Measurements from ENCODE around the gene FOXF1. TPM values are rescaled to one million over a fixed set of nuclear protein-coding genes. Genes with fewer than 3 reads are reported as not detected.

Gene FOXF1
- total RNA-seq, 2 donors from 2014 or later, result not detected

DNA sequence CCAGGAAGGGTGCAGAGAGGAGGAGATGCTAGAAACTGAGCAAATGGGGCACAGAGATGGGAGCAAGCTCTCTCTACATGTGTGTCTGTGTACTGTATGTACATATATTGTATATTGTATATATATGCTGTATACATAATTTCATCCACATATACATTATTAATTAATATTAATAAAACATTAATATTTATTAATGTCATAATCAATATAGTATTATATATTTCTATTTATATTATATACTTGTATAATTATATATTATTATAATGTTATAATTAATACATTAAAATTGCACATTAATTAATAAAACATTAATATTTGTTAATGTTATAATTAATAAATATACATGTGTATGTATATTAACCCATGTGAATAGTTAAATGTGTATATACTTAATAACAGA lies 31.5 kb upstream of the FOXF1 start:
- no peak overlapping the region for H3K4me3 Mint-ChIP-seq
- no peaks in the 10 kb centered on the region for H3K36me3 Mint-ChIP-seq (ENCODE audit: low read depth)
- no peaks in the 10 kb centered on the region for H3K9me3 Mint-ChIP-seq
- Histone ChIP-seq H3K9me3 (ENCODE audit: control insufficient read depth, low read length) (no peaks in the 10 kb centered on the region), H3K27me3 (ENCODE audit: control insufficient read depth, insufficient read depth, low read length, poor library complexity, severe bottlenecking) (peaks cover 39% of the 10 kb centered on the region), H3K36me3 (ENCODE audit: control insufficient read depth, insufficient read depth, low read length) (no peaks in the 10 kb centered on the region), H3K27ac (ENCODE audit: low read depth, low read length) (no peak overlapping the region), H3K9ac (ENCODE audit: extremely low read depth, low read length, poor library complexity, severe bottlenecking) (no peak overlapping the region), H3K4me3 (ENCODE audit: low read length) (no peak overlapping the region), H3K4me1 (ENCODE audit: control insufficient read depth, insufficient read depth, low read length) (no peaks in the 10 kb centered on the region)
- no peak for DNase-seq
- peaks cover 44% of the 10 kb centered on the region for H3K27me3 Mint-ChIP-seq (ENCODE audit: insufficient read depth)
- H3K27ac Mint-ChIP-seq, result no peak overlapping the region
- TF ChIP-seq, protein P1, sequence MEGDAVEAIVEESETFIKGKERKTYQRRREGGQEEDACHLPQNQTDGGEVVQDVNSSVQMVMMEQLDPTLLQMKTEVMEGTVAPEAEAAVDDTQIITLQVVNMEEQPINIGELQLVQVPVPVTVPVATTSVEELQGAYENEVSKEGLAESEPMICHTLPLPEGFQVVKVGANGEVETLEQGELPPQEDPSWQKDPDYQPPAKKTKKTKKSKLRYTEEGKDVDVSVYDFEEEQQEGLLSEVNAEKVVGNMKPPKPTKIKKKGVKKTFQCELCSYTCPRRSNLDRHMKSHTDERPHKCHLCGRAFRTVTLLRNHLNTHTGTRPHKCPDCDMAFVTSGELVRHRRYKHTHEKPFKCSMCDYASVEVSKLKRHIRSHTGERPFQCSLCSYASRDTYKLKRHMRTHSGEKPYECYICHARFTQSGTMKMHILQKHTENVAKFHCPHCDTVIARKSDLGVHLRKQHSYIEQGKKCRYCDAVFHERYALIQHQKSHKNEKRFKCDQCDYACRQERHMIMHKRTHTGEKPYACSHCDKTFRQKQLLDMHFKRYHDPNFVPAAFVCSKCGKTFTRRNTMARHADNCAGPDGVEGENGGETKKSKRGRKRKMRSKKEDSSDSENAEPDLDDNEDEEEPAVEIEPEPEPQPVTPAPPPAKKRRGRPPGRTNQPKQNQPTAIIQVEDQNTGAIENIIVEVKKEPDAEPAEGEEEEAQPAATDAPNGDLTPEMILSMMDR (conservative IDR thresholded peaks at IDR 0.05), result no peak
- H3K4me1 Mint-ChIP-seq, result no peaks in the 10 kb centered on the region

DNA sequence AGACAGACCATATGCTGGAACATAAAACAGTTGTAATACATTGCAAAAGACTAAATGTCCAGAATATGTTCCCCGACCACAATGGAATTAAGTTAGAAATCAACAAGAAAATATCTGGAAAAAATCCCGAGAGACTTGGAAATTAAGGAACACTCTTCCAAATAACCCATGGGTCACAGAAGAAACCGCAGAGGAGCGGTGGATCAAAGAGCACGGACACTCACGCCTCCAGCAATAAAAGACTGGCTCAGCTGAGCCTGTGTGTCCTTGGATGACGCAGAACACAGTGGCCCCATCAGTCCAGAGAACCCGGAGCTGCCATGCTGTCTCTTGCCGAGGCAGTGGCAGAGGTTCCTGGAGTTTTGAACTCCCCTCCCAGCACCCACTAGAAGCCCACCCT lies 30.9 kb upstream of the FOXF1 start:
- Mint-ChIP-seq H3K27ac (no peak overlapping the region), H3K4me1 (no peaks in the 10 kb centered on the region), H3K27me3 (ENCODE audit: insufficient read depth) (peaks cover 41% of the 10 kb centered on the region), H3K9me3 (peaks cover 6% of the 10 kb centered on the region), H3K4me3 (no peak overlapping the region), H3K36me3 (ENCODE audit: low read depth) (no peaks in the 10 kb centered on the region)
- Histone ChIP-seq H3K36me3 (ENCODE audit: control insufficient read depth, insufficient read depth, low read length) (no peaks in the 10 kb centered on the region), H3K4me1 (ENCODE audit: control insufficient read depth, insufficient read depth, low read length) (no peaks in the 10 kb centered on the region), H3K4me3 (ENCODE audit: low read length) (no peak overlapping the region), H3K9ac (ENCODE audit: extremely low read depth, low read length, poor library complexity, severe bottlenecking) (no peak overlapping the region), H3K9me3 (ENCODE audit: control insufficient read depth, low read length) (no peaks in the 10 kb centered on the region), H3K27ac (ENCODE audit: low read depth, low read length) (no peak overlapping the region), H3K27me3 (ENCODE audit: control insufficient read depth, insufficient read depth, low read length, poor library complexity, severe bottlenecking) (peaks cover 38% of the 10 kb centered on the region)
- TF ChIP-seq, protein P1 (conservative IDR thresholded peaks at IDR 0.05), result no peak
- no peak for DNase-seq
- 91 to 92% methylated on average over 7 to 9 of the region's 9 CpGs for WGBS, 2 experiments (ENCODE audit: insufficient coverage in 1 of 2, insufficient read length in 1 of 2)

DNA sequence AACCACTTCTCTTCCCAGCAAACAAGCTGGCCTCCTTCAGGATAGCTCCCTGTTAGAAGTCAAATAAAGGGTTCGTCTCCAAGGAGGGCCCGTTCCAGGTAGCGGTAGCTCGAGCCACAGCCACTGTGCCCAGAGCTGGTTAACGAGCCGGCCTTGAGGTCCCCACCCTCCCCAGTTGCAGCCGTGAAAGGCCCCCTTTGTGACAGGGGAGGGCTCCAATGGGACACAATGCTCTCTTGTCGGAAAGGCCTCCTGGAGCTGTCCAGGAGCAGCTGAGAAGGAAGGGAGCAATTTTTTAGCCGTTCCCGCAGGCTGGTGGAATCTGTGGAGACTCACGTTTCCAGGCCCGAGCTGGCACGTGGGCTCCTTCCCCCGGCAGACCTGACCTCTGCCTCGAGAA lies 29.9 kb upstream of the FOXF1 start:
- Histone ChIP-seq H3K9ac (ENCODE audit: extremely low read depth, low read length, poor library complexity, severe bottlenecking) (no peak overlapping the region), H3K27me3 (ENCODE audit: control insufficient read depth, insufficient read depth, low read length, poor library complexity, severe bottlenecking) (peaks cover 38% of the 10 kb centered on the region), H3K9me3 (ENCODE audit: control insufficient read depth, low read length) (no peaks in the 10 kb centered on the region), H3K4me1 (ENCODE audit: control insufficient read depth, insufficient read depth, low read length) (no peaks in the 10 kb centered on the region), H3K36me3 (ENCODE audit: control insufficient read depth, insufficient read depth, low read length) (no peaks in the 10 kb centered on the region), H3K4me3 (ENCODE audit: low read length) (no peak overlapping the region), H3K27ac (ENCODE audit: low read depth, low read length) (no peak overlapping the region)
- no peaks in the 10 kb centered on the region for H3K4me1 Mint-ChIP-seq
- TF ChIP-seq, protein P1 (conservative IDR thresholded peaks at IDR 0.05), result no peak
- H3K4me3 Mint-ChIP-seq, result no peak overlapping the region
- no peaks in the 10 kb centered on the region for H3K36me3 Mint-ChIP-seq (ENCODE audit: low read depth)
- H3K27ac Mint-ChIP-seq, result no peak overlapping the region
- H3K9me3 Mint-ChIP-seq, result peaks cover 12% of the 10 kb centered on the region
- no peak for DNase-seq
- WGBS, 2 experiments (ENCODE audit: insufficient coverage in 1 of 2, insufficient read length in 1 of 2), result 79 to 82% methylated on average over 8 to 15 of the region's 15 CpGs
- peaks cover 45% of the 10 kb centered on the region for H3K27me3 Mint-ChIP-seq (ENCODE audit: insufficient read depth)

Measured in endodermal cell (in vitro differentiated cells).